Kidney (tissue), 14 donors: ENCODE measurements around the gene BFSP2. TPM values are rescaled to one million over a fixed set of nuclear protein-coding genes. Genes with fewer than 3 reads are reported as not detected.

Experiments
- DNase-seq, 5 donors: peaks; one replicate each; pipeline ENCODE4 v3.0.0-alpha.2; 2013 to 2020
- FAIRE-seq: peaks from 2 replicates; lab custom pipeline; 2012; peaks lifted over from hg19 to GRCh38; lab: Jason Lieb, UNC
- H3K27ac ChIP-seq, 2 donors: one replicate each; pipeline ENCODE4 v1.7.0; 2013; ENCODE audit warnings: low read depth in 2 of 2, low read length in 2 of 2, inconsistent platforms in 1 of 2
- H3K27me3 ChIP-seq: one replicate; pipeline ENCODE4 v1.7.1; 2013; ENCODE audit warnings: low read length, inconsistent platforms; ENCODE audit not compliant: control insufficient read depth, insufficient read depth
- H3K36me3 ChIP-seq, 3 donors: one replicate each; pipeline versions ENCODE4 v1.7.0 to v1.7.1; 2013; ENCODE audit warnings: low read length in 3 of 3, control low read depth in 1 of 3, inconsistent platforms in 1 of 3; ENCODE audit not compliant: insufficient read depth in 3 of 3, control insufficient read depth in 2 of 3
- H3K4me1 ChIP-seq, 3 donors: one replicate each; pipeline versions ENCODE4 v1.7.0 to v1.7.1; 2013; ENCODE audit warnings: low read length in 3 of 3, inconsistent platforms in 1 of 3, low read depth in 1 of 3; ENCODE audit not compliant: control insufficient read depth in 2 of 3, insufficient read depth in 2 of 3
- H3K4me3 ChIP-seq, 3 donors: one replicate each; pipeline versions ENCODE4 v1.7.0 to v1.8.1; 2013; ENCODE audit warnings: low read length in 3 of 3, control low read depth in 1 of 3, inconsistent platforms in 1 of 3
- H3K9ac ChIP-seq, 3 donors: one replicate each; pipeline versions ENCODE4 v1.7.0 to v1.7.1; 2013; ENCODE audit warnings: low read length in 3 of 3, control low read depth in 1 of 3, inconsistent platforms in 1 of 3
- H3K9me3 ChIP-seq, 3 donors: one replicate each; pipeline versions ENCODE4 v1.7.0 to v1.7.1; 2013; ENCODE audit warnings: low read length in 3 of 3, control low read depth in 1 of 3, inconsistent platforms in 1 of 3; ENCODE audit not compliant: control insufficient read depth in 2 of 3, insufficient read depth in 1 of 3
- CTCF ChIP-seq: IDR thresholded peaks from 3 replicates; pipeline ENCODE4 v1.5.1; 2012; ENCODE audit warnings: mild to moderate bottlenecking, moderate library complexity, borderline replicate concordance; ENCODE audit not compliant: insufficient read depth; ENCODE audit errors: extremely low read depth
- intact Hi-C: fragments of 100-400 bp; cut with DNase I; formaldehyde crosslinking; loops from one replicate; pipeline ENCODE4 v1.11.1; 2022
- polyA plus RNA-seq: library from polyadenylated mRNA; stranded (reverse); fragments of 350-450 nt; fragmentation: Illumina TruSeq; extraction: RNeasy Lipid Tissue Mini Kit (QIAGEN cat#74804); gene quantifications from one replicate; pipeline ENCODE4 v1.2.3, GENCODE V29; 2014; ENCODE audit warnings: low read depth, low replicate concordance; ENCODE audit not compliant: insufficient read depth
- total RNA-seq: library from RNA; stranded (reverse); fragmentation: NEBNext Ultra II Directional; extraction: Animal tissue kit (Norgen Biotek cat#: 25700); gene quantifications from one replicate; pipeline ENCODE4 v1.2.1, GENCODE V29; 2021
- donor health status: control.
- donor health status: control.
- donor health status: control.
- donor health status: control.
- donor health status: control.
- donor health status: DM: yes; HTN: yes; CAD: no.
- donor health status: Normal renal cell carcinoma (clear cell type).

The BFSP2 gene
- total and polyA plus RNA-seq, 2 donors from 2014 or later, result 0.41 to 0.86 TPM

- intact Hi-C loops, result no loop called here
- Histone ChIP-seq H3K4me1 (peaks cover 0 to 2% (median 0%) of the 10 kb centered on the region in 3 donors), H3K4me3 (no peak overlapping the region), H3K9ac (no peak overlapping the region), H3K36me3 (no peaks in the 10 kb centered on the region), H3K27ac (no peak overlapping the region), H3K9me3 (no peaks in the 10 kb centered on the region), H3K27me3 (peaks cover 2% of the 10 kb centered on the region)
- FAIRE-seq (no peak), DNase-seq (no peak)
- TF ChIP-seq CTCF, result no peak
Observed at GRCh38 chr3:133408366-133408765, 8.5 kb downstream of the BFSP2 start.

- Histone ChIP-seq H3K36me3 (no peaks in the 10 kb centered on the region), H3K27ac (no peak overlapping the region), H3K4me3 (no peak overlapping the region), H3K4me1 (peaks cover 0 to 3% (median 0%) of the 10 kb centered on the region in 3 donors), H3K9me3 (no peaks in the 10 kb centered on the region), H3K9ac (no peak overlapping the region), H3K27me3 (peaks cover 2% of the 10 kb centered on the region)
- no peak for FAIRE-seq
- TF ChIP-seq CTCF, result no peak
- intact Hi-C loops, result no loop called here
- no peak for DNase-seq
Observed at GRCh38 chr3:133408961-133409360, 9.1 kb downstream of the BFSP2 start.

- H3K4me3 ChIP-seq, result no peak overlapping the region
- no peaks in the 10 kb centered on the region for H3K36me3 ChIP-seq
- no peak for FAIRE-seq
- no peak overlapping the region for H3K9ac ChIP-seq
- peaks cover 0 to 3% (median 0%) of the 10 kb centered on the region in 3 donors for H3K4me1 ChIP-seq
- intact Hi-C loops, result no loop called here
- H3K27me3 ChIP-seq, result peaks cover 2% of the 10 kb centered on the region
- peak in 3 of 5 donors; percentile 30 to 54 (median 35) for DNase-seq
- TF ChIP-seq CTCF, result no peak
- no peak overlapping the region for H3K27ac ChIP-seq
- no peaks in the 10 kb centered on the region for H3K9me3 ChIP-seq
Observed at GRCh38 chr3:133410191-133410892, 10.5 kb downstream of the BFSP2 start.
